T-cell (primary cell): Measurements from ENCODE around the gene MCAM. TPM values are rescaled to one million over a fixed set of nuclear protein-coding genes. Genes with fewer than 3 reads are reported as not detected.

ENCODE experiments used
- ATAC-seq, 4 experiments: fragments of 200-7000 bp in 3 of 4; fragments of 150-1000 bp in 1 of 4; cut with Tn5 transposase; replicated peaks in 1 of 4; 1 replicate in 3 of 4; 2 replicates in 1 of 4; pipeline ENCODE4 v1.10.0; 2021; ENCODE audit warnings: moderate library complexity in 3 of 4, mild to moderate bottlenecking in 2 of 4, moderate number of reproducible peaks in 1 of 4
- CTCF ChIA-PET, 2 donors: fragments of 300-600 bp; sonication (Branson Sonifier 250); formaldehyde crosslinking; loops; one replicate each; lab custom pipeline; 2022; ENCODE audit warnings: antibody characterized with exemption in 2 of 2; lab: Charles Lee
- POLR2A ChIA-PET, 2 donors: fragments of 300-600 bp; sonication (Branson Sonifier 250); formaldehyde crosslinking; loops; one replicate each; lab custom pipeline; 2022; ENCODE audit warnings: antibody characterized with exemption in 2 of 2; lab: Charles Lee
- DNase-seq, 35 experiments: peaks; one replicate each; pipeline versions ENCODE4 v3.0.0 to v3.0.0-alpha.2; 2013 to 2023
- H3K27ac ChIP-seq: one replicate; pipeline ENCODE4 v1.5.1; 2013; ENCODE audit warnings: low read length
- H3K27me3 ChIP-seq, 2 experiments: replicated peaks in 1 of 2; 1 replicate in 1 of 2; 2 replicates in 1 of 2; pipeline versions ENCODE4 v1.6.1 to v1.7.0; 2013; ENCODE audit warnings: low read length in 1 of 2, mixed read lengths in 1 of 2; ENCODE audit not compliant: control insufficient read depth in 2 of 2, insufficient read depth in 2 of 2; ENCODE audit errors: extremely low read depth in 1 of 2
- H3K36me3 ChIP-seq, 2 donors: 1 replicate in 1 of 2; 2 replicates in 1 of 2; pipeline versions ENCODE4 v1.6.1 to v1.7.0; 2013; ENCODE audit warnings: low read length in 1 of 2; ENCODE audit not compliant: control insufficient read depth in 2 of 2, insufficient read depth in 1 of 2; ENCODE audit errors: extremely low read depth in 1 of 2
- H3K4me1 ChIP-seq, 2 experiments: 1 replicate in 1 of 2; 2 replicates in 1 of 2; pipeline versions ENCODE4 v1.6.1 to v1.7.0; 2013; ENCODE audit warnings: low read length in 2 of 2, mixed read lengths in 1 of 2; ENCODE audit not compliant: insufficient read depth in 2 of 2, control insufficient read depth in 1 of 2; ENCODE audit errors: extremely low read depth in 1 of 2
- H3K4me3 ChIP-seq, 2 donors: 1 replicate in 1 of 2; 2 replicates in 1 of 2; pipeline versions ENCODE4 v1.5.1 to v1.7.0; 2013; ENCODE audit warnings: mild to moderate bottlenecking in 2 of 2, low read length in 1 of 2, moderate library complexity in 1 of 2; ENCODE audit not compliant: control insufficient read depth in 1 of 2; ENCODE audit errors: extremely low read depth in 1 of 2
- H3K9me3 ChIP-seq: 2 replicates; pipeline ENCODE4 v1.7.0; 2013
- H3K27ac Mint-ChIP-seq, 2 donors: one replicate each; pipeline ENCODE4 v1.8.0; 2020 to 2021; ENCODE audit warnings: mild to moderate bottlenecking in 2 of 2, mixed read lengths in 2 of 2
- H3K27me3 Mint-ChIP-seq, 2 donors: one replicate each; pipeline ENCODE4 v1.8.0; 2021 to 2022; ENCODE audit warnings: mixed read lengths in 2 of 2
- H3K36me3 Mint-ChIP-seq: one replicate; pipeline ENCODE4 v1.8.0; 2021; ENCODE audit warnings: mixed read lengths
- H3K4me1 Mint-ChIP-seq, 3 donors: one replicate each; pipeline ENCODE4 v1.8.0; 2020 to 2022; ENCODE audit warnings: mixed read lengths in 3 of 3, mild to moderate bottlenecking in 1 of 3
- H3K4me3 Mint-ChIP-seq, 3 donors: one replicate each; pipeline ENCODE4 v1.8.0; 2020 to 2022; ENCODE audit warnings: mild to moderate bottlenecking in 3 of 3, mixed read lengths in 3 of 3, moderate library complexity in 3 of 3
- H3K9me3 Mint-ChIP-seq, 3 donors: one replicate each; pipeline ENCODE4 v1.8.0; 2020 to 2022; ENCODE audit warnings: mixed read lengths in 3 of 3
- WGBS: methylation state at CpG from one replicate; pipeline ENCODE4 v1.1.5; 2013; ENCODE audit warnings: missing lambda C conversion rate; ENCODE audit not compliant: insufficient coverage; 5-methylcytosine and 5-hydroxymethylcytosine counted together
- total RNA-seq, 35 experiments: library from RNA in 6 of 35; stranded (reverse) in 6 of 35; fragments of 120-200 nt in 1 of 35; gene quantifications; one replicate each; pipeline versions ENCODE4 v1.2.1 to v1.2.4 and lab custom pipeline; 2013 to 2026

Gene MCAM, protein sequence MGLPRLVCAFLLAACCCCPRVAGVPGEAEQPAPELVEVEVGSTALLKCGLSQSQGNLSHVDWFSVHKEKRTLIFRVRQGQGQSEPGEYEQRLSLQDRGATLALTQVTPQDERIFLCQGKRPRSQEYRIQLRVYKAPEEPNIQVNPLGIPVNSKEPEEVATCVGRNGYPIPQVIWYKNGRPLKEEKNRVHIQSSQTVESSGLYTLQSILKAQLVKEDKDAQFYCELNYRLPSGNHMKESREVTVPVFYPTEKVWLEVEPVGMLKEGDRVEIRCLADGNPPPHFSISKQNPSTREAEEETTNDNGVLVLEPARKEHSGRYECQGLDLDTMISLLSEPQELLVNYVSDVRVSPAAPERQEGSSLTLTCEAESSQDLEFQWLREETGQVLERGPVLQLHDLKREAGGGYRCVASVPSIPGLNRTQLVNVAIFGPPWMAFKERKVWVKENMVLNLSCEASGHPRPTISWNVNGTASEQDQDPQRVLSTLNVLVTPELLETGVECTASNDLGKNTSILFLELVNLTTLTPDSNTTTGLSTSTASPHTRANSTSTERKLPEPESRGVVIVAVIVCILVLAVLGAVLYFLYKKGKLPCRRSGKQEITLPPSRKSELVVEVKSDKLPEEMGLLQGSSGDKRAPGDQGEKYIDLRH
- total RNA-seq (10 to 100 TPM in 1 of 5 donors, 1 to 10 TPM in 1, under 1 TPM in 3; 0.50 to 10.2 (median 0.76) TPM), total RNA-seq (lab: John Stamatoyannopoulos, UW) (0.21 to 22.8 (median 3.4) reads per million in 29 experiments)
- 2.2 TPM for total RNA-seq (2013)

DNA sequence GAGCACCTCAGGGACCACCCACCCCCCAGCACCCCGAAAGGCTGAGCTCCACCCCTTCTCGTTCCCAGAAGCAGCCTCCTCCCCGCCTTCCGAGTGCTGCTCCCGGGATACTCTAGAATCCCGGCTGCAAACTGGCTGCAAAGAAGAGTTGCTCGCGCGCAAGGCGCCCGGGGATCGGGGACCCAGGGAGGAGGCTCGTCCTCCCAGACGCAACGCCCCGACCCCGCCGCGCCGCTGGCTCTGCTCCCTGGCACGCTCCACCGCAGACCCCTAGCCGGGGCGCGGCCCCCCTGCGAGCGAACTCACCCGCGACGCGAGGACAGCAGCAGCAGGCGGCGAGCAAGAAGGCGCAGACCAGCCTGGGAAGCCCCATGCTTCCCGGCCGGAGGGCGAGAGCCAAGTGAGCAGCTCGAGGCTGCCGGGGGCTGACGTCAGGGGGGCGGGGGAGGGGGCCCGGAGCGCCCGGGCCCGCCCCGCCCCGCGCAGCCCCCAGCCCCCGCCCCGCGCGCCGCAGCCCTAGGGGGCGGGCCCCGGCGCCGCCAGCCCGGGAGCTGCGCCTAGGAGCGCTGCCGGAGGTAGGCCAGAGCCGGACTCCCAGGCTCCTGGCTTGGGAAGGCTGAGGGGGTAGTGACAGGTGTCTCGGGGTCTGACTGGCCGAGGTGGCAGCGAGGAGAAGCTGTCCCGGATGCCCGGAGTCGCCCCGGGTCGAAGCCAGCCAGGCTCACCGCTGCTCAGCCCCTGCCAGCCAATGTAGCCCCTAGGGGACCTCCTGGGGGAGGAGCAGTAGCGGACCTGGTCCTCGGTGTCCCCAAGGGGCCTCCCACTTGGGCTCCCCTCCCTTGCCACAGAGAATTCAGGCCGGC, at the start of gene MCAM:
Gene MCAM (minus strand): TSS at position 402 of the 863 bp plus-strand sequence. CDS start 29 bp downstream, at position 373.
- 7% methylated on average over 64 of the region's 74 CpGs for WGBS
- Mint-ChIP-seq H3K27ac (no peak within 1 kb of the TSS), H3K4me1 (peaks cover 23 to 48% (median 26%) of the 10 kb centered on the region in 3 donors), H3K27me3 (peaks cover 5 to 28% of the 10 kb centered on the region in 2 donors), H3K36me3 (no peaks in the 10 kb centered on the region), H3K4me3 (peak within 1 kb of the TSS; percentile 47 to 80 (median 70)), H3K9me3 (no peaks in the 10 kb centered on the region)
- CTCF ChIA-PET, result no interaction called here
- ATAC-seq (peak in 1 of 4 experiments; percentile 5), DNase-seq (peak in 1 of 35 experiments; percentile 46)
- no peak within 1 kb of the TSS for H3K27ac ChIP-seq
- peaks cover 12 to 70% of the 10 kb centered on the region in 2 experiments for H3K4me1 ChIP-seq
- peaks cover 2 to 74% of the 10 kb centered on the region in 2 experiments for H3K27me3 ChIP-seq
- no peaks in the 10 kb centered on the region for H3K9me3 ChIP-seq
- peak within 1 kb of the TSS; percentile 37 to 60 for H3K4me3 ChIP-seq
- no peaks in the 10 kb centered on the region for H3K36me3 ChIP-seq
- POLR2A ChIA-PET, result interaction anchor here in 1 of 2 donors (0.5 kb wide), 1 partner anchor 11 kb away, joined by 3 read pairs; no protein-coding TSS in a partner anchor

DNA sequence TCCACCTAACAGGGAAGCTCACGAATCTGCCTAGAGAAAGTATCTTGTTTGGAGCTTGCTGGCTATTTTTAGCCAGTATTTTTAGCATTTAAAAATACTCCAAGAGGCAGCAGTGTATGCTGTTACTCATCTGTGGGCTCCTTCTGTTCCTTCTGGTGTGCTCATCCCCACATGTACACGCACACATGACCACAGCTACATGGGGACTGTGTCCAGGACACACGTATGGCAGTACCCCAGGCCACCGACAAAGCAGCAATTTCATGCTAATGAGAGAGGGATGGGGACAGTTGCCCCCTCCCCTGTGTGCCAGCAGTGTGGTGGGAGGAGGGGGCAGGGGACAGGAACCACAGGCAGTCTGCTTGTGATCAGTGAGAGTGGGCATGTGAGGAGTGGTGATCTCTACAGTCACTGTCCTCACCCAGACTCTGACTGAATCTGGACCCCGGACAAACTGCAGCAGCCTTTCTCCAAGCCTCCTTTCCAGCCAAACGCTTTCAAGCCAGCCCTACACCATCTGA, 48.2 kb upstream of the MCAM start:
- H3K9me3 ChIP-seq, result no peaks in the 10 kb centered on the region
- H3K4me3 ChIP-seq, result no peak overlapping the region
- H3K27ac ChIP-seq, result no peak overlapping the region
- Mint-ChIP-seq H3K4me3 (peak overlapping the region in 1 of 3 donors; percentile 85), H3K27me3 (peaks cover 41 to 63% of the 10 kb centered on the region in 2 donors), H3K9me3 (no peaks in the 10 kb centered on the region), H3K36me3 (no peaks in the 10 kb centered on the region), H3K4me1 (peaks cover 8 to 14% (median 9%) of the 10 kb centered on the region in 3 donors), H3K27ac (peak overlapping the region in 1 of 2 donors; percentile 43)
- no peaks in the 10 kb centered on the region for H3K36me3 ChIP-seq
- peaks cover 0 to 14% of the 10 kb centered on the region in 2 experiments for H3K4me1 ChIP-seq
- CTCF ChIA-PET, result interaction anchor here (1.0 to 1.6 kb wide), 3 partner anchors 9 to 27 kb away, joined by 3 to 6 read pairs (median 5); no protein-coding TSS in a partner anchor
- POLR2A ChIA-PET, result no interaction called here
- DNase-seq (no peak), ATAC-seq (no peak)
- peaks cover 12 to 64% of the 10 kb centered on the region in 2 experiments for H3K27me3 ChIP-seq
- WGBS, result 81% methylated on average over 3 of the region's 6 CpGs

DNA sequence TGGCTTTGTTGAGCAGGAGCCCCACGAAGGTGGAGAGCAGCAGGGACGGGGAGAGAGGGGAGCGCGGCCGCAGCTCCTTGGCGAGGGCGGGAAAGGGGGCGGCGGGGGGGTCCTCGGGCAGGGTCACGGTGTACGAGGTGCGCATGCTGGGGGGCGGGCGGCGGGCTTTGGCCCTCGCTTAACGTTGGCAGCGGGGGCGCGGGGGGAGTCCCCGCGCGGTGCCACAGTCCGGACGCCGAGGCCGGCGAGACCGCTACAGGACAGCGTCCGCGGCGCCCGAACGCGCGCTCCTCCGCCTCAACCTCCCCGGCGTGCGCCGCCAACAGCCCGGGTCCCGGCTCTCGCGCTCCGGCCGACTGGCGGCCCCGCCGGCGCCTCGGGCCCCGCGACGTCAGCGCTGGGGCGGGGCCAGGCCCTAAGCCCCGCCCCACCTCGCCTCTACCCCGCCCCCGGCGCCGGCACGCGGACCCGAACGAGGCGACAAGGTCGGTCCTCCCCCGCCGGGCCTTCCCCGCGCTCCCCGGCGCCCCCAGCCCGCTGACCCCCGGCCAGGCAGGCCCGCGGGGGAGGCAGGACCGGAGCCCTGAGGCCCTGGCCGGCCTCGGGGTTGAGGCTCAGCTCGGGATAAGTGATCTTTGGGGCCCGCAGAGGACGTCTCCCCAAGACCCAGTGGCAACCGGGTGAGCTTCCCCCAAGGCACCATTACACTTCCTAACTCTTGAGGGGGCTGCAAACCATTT, 47.1 kb upstream of the MCAM start:
- WGBS, result 2% methylated on average over 76 of the region's 88 CpGs
- no peaks in the 10 kb centered on the region for H3K9me3 Mint-ChIP-seq
- H3K27me3 Mint-ChIP-seq, result peaks cover 34 to 53% of the 10 kb centered on the region in 2 donors
- H3K27ac ChIP-seq, result no peak overlapping the region
- peak overlapping the region; percentile 23 to 32 for H3K4me3 ChIP-seq
- DNase-seq (peak in 20 of 35 experiments; percentile 11 to 69 (median 33)), ATAC-seq (peak; percentile 86 to 91 (median 89))
- H3K36me3 Mint-ChIP-seq, result no peaks in the 10 kb centered on the region
- CTCF ChIA-PET, result interaction anchor here (0.5 to 1.6 kb wide), 4 partner anchors 8 to 81 kb away, joined by 3 to 7 read pairs (median 6); no protein-coding TSS in a partner anchor
- H3K4me1 ChIP-seq, result peaks cover 0 to 14% of the 10 kb centered on the region in 2 experiments
- H3K9me3 ChIP-seq, result no peaks in the 10 kb centered on the region
- no peak overlapping the region for H3K27ac Mint-ChIP-seq
- peak overlapping the region; percentile 73 to 85 (median 79) for H3K4me3 Mint-ChIP-seq
- H3K27me3 ChIP-seq, result peaks cover 12 to 62% of the 10 kb centered on the region in 2 experiments
- no peaks in the 10 kb centered on the region for H3K36me3 ChIP-seq
- H3K4me1 Mint-ChIP-seq, result peaks cover 8 to 14% (median 9%) of the 10 kb centered on the region in 3 donors
- POLR2A ChIA-PET, result no interaction called here

DNA sequence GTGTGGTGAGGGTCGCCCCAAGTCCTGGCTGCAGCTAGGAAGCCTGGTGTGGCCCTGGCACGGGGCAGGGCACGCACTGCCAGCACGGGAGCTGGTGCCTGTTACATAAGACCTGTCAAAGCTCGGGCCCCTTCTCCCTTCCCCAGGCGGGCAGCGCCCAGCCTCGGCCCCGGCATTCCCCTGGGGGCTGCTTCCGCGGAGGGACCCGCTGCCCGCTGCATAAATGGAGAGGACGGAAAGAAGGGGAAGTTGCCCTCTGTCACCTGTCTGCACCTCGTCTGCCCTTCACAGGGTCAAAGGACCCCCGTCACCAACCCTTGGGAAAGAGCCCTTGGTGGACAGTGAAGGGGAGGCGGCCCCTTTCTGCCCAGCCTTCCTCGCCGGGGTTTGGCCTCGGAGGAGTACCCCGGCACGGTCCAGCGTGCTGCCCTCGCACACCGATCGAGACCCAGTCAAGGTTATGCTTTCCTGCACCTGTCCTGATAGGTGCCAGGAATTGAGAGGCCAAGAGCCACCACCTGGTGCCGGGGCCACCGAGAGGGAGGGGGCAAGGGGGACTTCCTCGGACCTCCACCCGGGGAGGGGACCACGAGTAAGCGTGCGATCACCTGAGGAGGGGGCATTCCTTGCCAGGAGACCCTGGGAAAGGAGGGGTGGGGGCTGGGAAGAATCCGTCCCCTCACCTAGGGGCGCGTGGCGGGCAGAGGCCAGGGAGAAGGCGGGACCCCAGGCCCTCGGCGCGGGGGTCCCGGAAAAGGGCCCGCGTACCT, 46.3 kb upstream of the MCAM start:
- H3K27ac Mint-ChIP-seq, result no peak overlapping the region
- DNase-seq (no peak), ATAC-seq (no peak)

DNA sequence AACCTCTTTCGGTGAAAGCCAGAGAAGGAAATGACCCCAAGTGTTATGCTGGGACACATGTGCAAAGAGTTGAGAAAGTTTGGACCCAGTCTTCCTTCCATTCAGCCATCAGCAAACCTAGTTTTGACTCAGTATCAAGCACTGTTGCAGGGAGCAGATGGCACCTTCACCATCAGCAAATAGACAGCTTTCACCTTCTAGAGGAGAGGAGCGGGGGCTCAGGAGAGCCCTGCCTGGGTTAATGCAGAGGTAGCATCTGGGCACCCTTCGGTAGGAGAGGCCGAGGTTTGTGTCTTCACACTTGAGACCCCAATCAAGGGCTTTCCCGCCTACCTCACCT, 45.8 kb upstream of the MCAM start:
- no peaks in the 10 kb centered on the region for H3K36me3 Mint-ChIP-seq
- Histone ChIP-seq H3K9me3 (no peaks in the 10 kb centered on the region), H3K4me3 (no peak overlapping the region), H3K27me3 (peaks cover 12 to 49% of the 10 kb centered on the region in 2 experiments), H3K36me3 (no peaks in the 10 kb centered on the region), H3K27ac (no peak overlapping the region), H3K4me1 (peaks cover 0 to 14% of the 10 kb centered on the region in 2 experiments)
- ChIA-PET CTCF (interaction anchor here in 1 of 2 donors (0.5 to 2.1 kb wide), 2 partner anchors 14 to 507 kb away, joined by 3 to 5 read pairs; no protein-coding TSS in a partner anchor), POLR2A (interaction anchor here in 1 of 2 donors (0.5 kb wide), 1 partner anchor 150 kb away, joined by 6 read pairs; no protein-coding TSS in a partner anchor)
- no peak for DNase-seq
- peak overlapping the region in 1 of 3 donors; percentile 67 for H3K4me3 Mint-ChIP-seq
- no peak for ATAC-seq
- no peak overlapping the region for H3K27ac Mint-ChIP-seq
- peaks cover 8 to 14% (median 9%) of the 10 kb centered on the region in 3 donors for H3K4me1 Mint-ChIP-seq
- H3K27me3 Mint-ChIP-seq, result peaks cover 30 to 46% of the 10 kb centered on the region in 2 donors
- H3K9me3 Mint-ChIP-seq, result no peaks in the 10 kb centered on the region
- 92% methylated on average over 5 of the region's 5 CpGs for WGBS

More for the DNA sequence above, 46.3 kb upstream of the MCAM start:
- H3K36me3 Mint-ChIP-seq, result no peaks in the 10 kb centered on the region
- Histone ChIP-seq H3K36me3 (no peaks in the 10 kb centered on the region), H3K4me1 (peaks cover 0 to 14% of the 10 kb centered on the region in 2 experiments), H3K4me3 (peak overlapping the region in 1 of 2 donors; percentile 23), H3K27me3 (peaks cover 12 to 54% of the 10 kb centered on the region in 2 experiments), H3K27ac (no peak overlapping the region), H3K9me3 (no peaks in the 10 kb centered on the region)
- H3K27me3 Mint-ChIP-seq, result peaks cover 31 to 52% of the 10 kb centered on the region in 2 donors
- H3K4me1 Mint-ChIP-seq, result peaks cover 8 to 14% (median 9%) of the 10 kb centered on the region in 3 donors
- H3K9me3 Mint-ChIP-seq, result no peaks in the 10 kb centered on the region
- H3K4me3 Mint-ChIP-seq, result peak overlapping the region; percentile 31 to 67 (median 34)
- ChIA-PET POLR2A (interaction anchor here in 1 of 2 donors (0.5 kb wide), 1 partner anchor 150 kb away, joined by 6 read pairs; no protein-coding TSS in a partner anchor), CTCF (interaction anchor here in 1 of 2 donors (0.5 kb wide), 1 partner anchor 507 kb away, joined by 3 read pairs; no protein-coding TSS in a partner anchor)
- 29% methylated on average over 29 of the region's 44 CpGs for WGBS
